ENCODE measurements around the gene CSNK1G3.

The CSNK1G3 gene

DNA sequence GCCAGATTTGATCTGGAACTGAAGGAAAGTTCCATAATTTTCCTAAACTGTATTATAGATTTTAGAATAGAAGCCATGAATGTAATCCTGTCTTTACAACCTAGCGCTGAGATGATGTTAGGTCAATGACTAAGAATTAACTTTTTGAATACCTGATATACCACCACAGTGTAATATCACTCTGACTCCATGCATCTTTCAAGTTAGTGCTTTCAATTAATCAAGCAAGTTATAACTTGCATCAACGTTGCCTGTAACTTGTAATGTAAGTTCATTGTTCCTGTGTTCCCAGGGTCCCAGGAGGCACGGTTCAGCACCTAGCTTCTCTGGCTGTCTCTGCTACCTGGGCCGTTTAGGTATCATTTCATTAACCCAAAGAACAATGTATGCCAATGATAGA, 139.3 kb downstream of the CSNK1G3 start:
- DNase-seq, result no peak

DNA sequence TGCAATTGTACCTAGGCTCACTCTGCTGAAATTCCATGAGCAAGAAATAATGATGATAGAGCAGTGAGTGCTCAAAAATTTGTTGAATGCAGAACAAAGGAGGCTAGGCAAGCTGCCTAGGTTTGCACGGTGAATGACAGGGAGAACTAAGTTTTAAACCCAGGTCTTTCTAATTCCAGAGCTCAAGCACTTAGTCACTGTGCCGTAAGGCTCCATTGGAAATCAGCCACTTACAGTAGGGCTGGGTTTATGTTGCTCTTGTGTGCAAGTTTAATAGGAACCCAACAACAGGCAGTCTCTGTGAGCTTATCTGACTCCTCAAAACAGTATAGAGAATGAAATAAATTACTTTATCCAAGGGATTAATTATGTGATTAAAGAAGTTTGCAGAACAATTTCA, 147.0 kb downstream of the CSNK1G3 start:
- no peak for DNase-seq

DNA sequence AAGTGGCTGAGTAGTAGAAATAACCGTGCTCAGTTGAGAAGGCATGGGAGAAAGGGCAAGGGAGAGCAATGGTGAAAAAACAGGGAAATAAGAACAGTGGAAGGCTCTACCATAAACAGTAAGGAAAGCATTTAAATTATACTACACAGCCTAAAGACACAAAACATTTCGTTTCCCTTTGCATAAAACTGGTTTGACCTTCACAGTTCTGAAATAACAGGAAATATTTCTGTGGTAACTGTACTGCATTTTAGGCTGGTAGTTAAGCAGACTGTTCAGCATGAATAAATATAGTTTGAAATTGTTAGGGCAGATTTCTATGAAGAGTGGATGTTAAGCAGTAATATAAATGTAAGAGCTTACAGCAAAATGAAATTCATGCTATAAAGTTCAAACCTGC, 147.5 kb downstream of the CSNK1G3 start:
- no peak for DNase-seq

DNA sequence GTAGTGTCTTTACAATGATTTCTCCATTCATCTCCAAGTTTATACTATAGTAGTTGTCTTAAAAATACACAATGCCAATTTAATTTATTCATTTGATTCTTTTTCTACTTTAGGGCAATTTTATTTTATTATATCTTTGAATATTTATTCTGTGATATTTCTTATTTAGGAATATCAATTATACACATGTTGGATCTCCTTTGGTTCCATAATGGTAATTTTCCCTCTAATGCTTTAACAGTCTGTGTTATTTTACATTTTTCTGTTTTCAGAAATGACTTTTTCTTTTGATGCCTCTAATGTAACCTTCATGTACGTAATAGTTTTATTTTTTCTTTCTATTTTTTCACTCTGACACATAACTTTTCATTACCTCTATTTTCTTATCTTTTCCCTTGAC, 153.0 kb downstream of the CSNK1G3 start:
- no peak for DNase-seq

DNA sequence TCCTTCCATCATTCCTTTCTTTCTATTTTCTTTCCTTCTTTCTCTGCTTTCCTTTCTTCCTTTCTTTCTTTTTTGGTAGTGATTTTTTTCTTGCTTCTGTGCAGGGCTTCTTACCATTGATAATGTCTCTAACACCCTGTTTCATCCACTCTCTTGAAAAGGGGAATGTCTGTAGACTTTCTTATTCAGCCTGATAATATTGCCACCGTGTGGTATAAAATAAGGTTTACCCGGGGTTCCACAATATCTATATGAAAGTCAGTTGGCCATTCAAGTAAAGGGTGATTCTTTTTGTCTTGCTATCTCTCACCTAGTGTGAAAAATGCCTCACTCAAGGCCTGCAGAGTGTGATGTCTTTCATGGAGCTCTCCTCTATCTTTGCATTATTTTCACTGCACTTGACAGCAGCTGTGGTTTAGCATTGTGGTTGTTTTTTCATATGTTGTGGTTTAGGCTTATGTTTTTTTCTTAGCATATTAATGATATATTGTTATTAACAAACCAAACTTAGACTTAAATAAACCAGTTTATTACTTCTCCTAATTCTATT, 153.9 kb downstream of the CSNK1G3 start:
- DNase-seq, result no peak

All from activated CD4-positive, alpha-beta T cell treated with anti-CD3 and anti-CD28 coated beads for 1 hour (primary cell).